Central memory CD8-positive, alpha-beta T cell (primary cell): ENCODE measurements around the gene PSIP1.

Experiments
- ATAC-seq: fragments of 150-1000 bp; cut with Tn5 transposase; replicated peaks from 2 replicates; pipeline ENCODE4 v1.10.0; 2022; ENCODE audit warnings: mild to moderate bottlenecking, moderate FRiP score, moderate number of reproducible peaks; ENCODE audit not compliant: poor library complexity, severe bottlenecking; ENCODE audit errors: extremely low read depth
- DNase-seq, 2 donors: peaks; one replicate each; pipeline ENCODE4 v3.0.0; 2021; ENCODE audit warnings: low spot score in 2 of 2
- H3K27ac Mint-ChIP-seq: one replicate; pipeline ENCODE4 v1.8.0; 2022; ENCODE audit warnings: low read depth, mild to moderate bottlenecking, moderate library complexity, mixed read lengths
- H3K27me3 Mint-ChIP-seq: one replicate; pipeline ENCODE4 v1.8.0; 2022; ENCODE audit warnings: mixed read lengths
- H3K36me3 Mint-ChIP-seq: one replicate; pipeline ENCODE4 v1.8.0; 2022; ENCODE audit warnings: mild to moderate bottlenecking, moderate library complexity, mixed read lengths; ENCODE audit not compliant: insufficient read depth
- H3K4me1 Mint-ChIP-seq: one replicate; pipeline ENCODE4 v1.8.0; 2022; ENCODE audit warnings: mixed read lengths
- H3K4me3 Mint-ChIP-seq: one replicate; pipeline ENCODE4 v1.8.0; 2022; ENCODE audit warnings: mild to moderate bottlenecking, moderate library complexity, mixed read lengths
- H3K9me3 Mint-ChIP-seq: one replicate; pipeline ENCODE4 v1.8.0; 2022; ENCODE audit warnings: mixed read lengths

Gene PSIP1

GRCh38 chr9:15422372-15423230, 88.2 kb downstream of the PSIP1 start, which contains the start of gene SNAPC3:
TSS of gene SNAPC3 (plus strand) at chr9:15422876. CDS start at chr9:15422880, 4 bp downstream.
- peak within 1 kb of the TSS; percentile 92 for H3K4me3 Mint-ChIP-seq
- ATAC-seq (peak; percentile 98), DNase-seq (peak; percentile 84 to 86)
- H3K9me3 Mint-ChIP-seq, result no peaks in the 10 kb centered on the region
- H3K27me3 Mint-ChIP-seq, result no peaks in the 10 kb centered on the region
- H3K4me1 Mint-ChIP-seq, result peaks cover 27% of the 10 kb centered on the region
- peaks cover 30% of the 10 kb centered on the region for H3K36me3 Mint-ChIP-seq
- peak within 1 kb of the TSS; percentile 70 for H3K27ac Mint-ChIP-seq

- DNase-seq (no peak), ATAC-seq (peak; percentile 2)
- H3K27me3 Mint-ChIP-seq, result no peaks in the 10 kb centered on the region
- H3K36me3 Mint-ChIP-seq, result peaks cover 30% of the 10 kb centered on the region
- H3K4me1 Mint-ChIP-seq, result peaks cover 27% of the 10 kb centered on the region
- H3K4me3 Mint-ChIP-seq, result peak overlapping the region; percentile 92
- H3K27ac Mint-ChIP-seq, result peak overlapping the region; percentile 70
- no peaks in the 10 kb centered on the region for H3K9me3 Mint-ChIP-seq
These were observed 88.8 kb downstream of the PSIP1 start for GRCh38 chr9:15421990-15422371.

- Mint-ChIP-seq H3K4me3 (peak overlapping the region; percentile 92), H3K27me3 (no peaks in the 10 kb centered on the region)
These were observed 89.2 kb downstream of the PSIP1 start for GRCh38 chr9:15421532-15421931.

GRCh38 chr9:15420796-15421195, 90.0 kb downstream of the PSIP1 start:
- Mint-ChIP-seq H3K4me1 (peaks cover 20% of the 10 kb centered on the region), H3K9me3 (no peaks in the 10 kb centered on the region), H3K27ac (no peak overlapping the region), H3K27me3 (no peaks in the 10 kb centered on the region), H3K4me3 (no peak overlapping the region), H3K36me3 (peaks cover 24% of the 10 kb centered on the region)
- ATAC-seq, result no peak
- no peak for DNase-seq

More at GRCh38 chr9:15421532-15421931, 89.2 kb downstream of the PSIP1 start:
- peaks cover 26% of the 10 kb centered on the region for H3K4me1 Mint-ChIP-seq
- H3K36me3 Mint-ChIP-seq, result peaks cover 30% of the 10 kb centered on the region
- DNase-seq (no peak), ATAC-seq (no peak)
- H3K9me3 Mint-ChIP-seq, result no peaks in the 10 kb centered on the region
- H3K27ac Mint-ChIP-seq, result peak overlapping the region; percentile 70

- no peak overlapping the region for H3K4me3 Mint-ChIP-seq
- H3K9me3 Mint-ChIP-seq, result no peaks in the 10 kb centered on the region
- ATAC-seq (no peak), DNase-seq (no peak)
- peaks cover 9% of the 10 kb centered on the region for H3K36me3 Mint-ChIP-seq
- H3K27me3 Mint-ChIP-seq, result no peaks in the 10 kb centered on the region
- peaks cover 7% of the 10 kb centered on the region for H3K4me1 Mint-ChIP-seq
- no peak overlapping the region for H3K27ac Mint-ChIP-seq
These were observed 93.1 kb downstream of the PSIP1 start for GRCh38 chr9:15417626-15418025.

- Mint-ChIP-seq H3K4me1 (peaks cover 8% of the 10 kb centered on the region), H3K4me3 (no peak overlapping the region), H3K36me3 (peaks cover 1% of the 10 kb centered on the region), H3K27ac (no peak overlapping the region), H3K9me3 (no peaks in the 10 kb centered on the region), H3K27me3 (no peaks in the 10 kb centered on the region)
- ATAC-seq (no peak), DNase-seq (peak in 1 of 2 donors; percentile 27)
These were observed 93.9 kb downstream of the PSIP1 start for GRCh38 chr9:15416880-15417279.
